NCI-H524 (cell line): ENCODE data around the gene FGF14.

ENCODE experiments used
- DNase-seq, 2 experiments: peaks; one replicate each; lab custom pipeline; 2025; lab: John Stamatoyannopoulos, UW

Gene FGF14

GRCh38 chr13:102040812-102041211 is 361.0 kb downstream of the FGF14 start:
- no peak for DNase-seq

GRCh38 chr13:102039264-102039663 is 362.6 kb downstream of the FGF14 start:
- no peak for DNase-seq

- peak in 1 of 2 experiments; percentile 5 for DNase-seq
Measured at GRCh38 chr13:102038787-102039186, 363.1 kb downstream of the FGF14 start.

- DNase-seq: no peak
Measured at GRCh38 chr13:102035969-102036368, 365.9 kb downstream of the FGF14 start.

- DNase-seq: no peak
Measured at GRCh38 chr13:102033857-102034331, 368.0 kb downstream of the FGF14 start.

- DNase-seq: no peak
Measured at GRCh38 chr13:102033386-102033785, 368.5 kb downstream of the FGF14 start.

GRCh38 chr13:102028868-102029267 is 373.0 kb downstream of the FGF14 start:
- DNase-seq: peak; percentile 4 to 24

GRCh38 chr13:102028206-102028605 is 373.6 kb downstream of the FGF14 start:
- DNase-seq: no peak

GRCh38 chr13:102021777-102022176 is 380.1 kb downstream of the FGF14 start:
- no peak for DNase-seq

- peak; percentile 19 to 57 for DNase-seq
Measured at GRCh38 chr13:102020611-102021216, 381.1 kb downstream of the FGF14 start.

- DNase-seq: no peak
Measured at GRCh38 chr13:102018716-102019115, 383.1 kb downstream of the FGF14 start.

GRCh38 chr13:102017248-102017647 is 384.6 kb downstream of the FGF14 start:
- no peak for DNase-seq

- DNase-seq: no peak
Measured at GRCh38 chr13:102012299-102013293, 389.3 kb downstream of the FGF14 start.

- DNase-seq: peak; percentile 57 to 81
Measured at GRCh38 chr13:102011455-102011854, 390.4 kb downstream of the FGF14 start.

GRCh38 chr13:102003848-102004570 is 397.8 kb downstream of the FGF14 start:
- no peak for DNase-seq

GRCh38 chr13:102002287-102002686 is 399.6 kb downstream of the FGF14 start:
- no peak for DNase-seq

- no peak for DNase-seq
Measured at GRCh38 chr13:102000764-102001163, 401.1 kb downstream of the FGF14 start.

GRCh38 chr13:101998129-101998528 is 403.7 kb downstream of the FGF14 start:
- no peak for DNase-seq

GRCh38 chr13:101996954-101997353 is 404.9 kb downstream of the FGF14 start:
- no peak for DNase-seq

GRCh38 chr13:101989798-101990350 is 412.0 kb downstream of the FGF14 start:
- DNase-seq: no peak

GRCh38 chr13:101988140-101988539 is 413.7 kb downstream of the FGF14 start:
- DNase-seq: no peak

GRCh38 chr13:101986316-101986715 is 415.5 kb downstream of the FGF14 start:
- no peak for DNase-seq
